B cell (primary cell): ENCODE results near the gene IRX3. TPM values are rescaled to one million over a fixed set of nuclear protein-coding genes. Genes with fewer than 3 reads are reported as not detected.

Experiments used
- ATAC-seq: fragments of 200-7000 bp; cut with Tn5 transposase; one replicate; pipeline ENCODE4 v1.10.0; 2021; ENCODE audit warnings: low read depth, mild to moderate bottlenecking, moderate number of reproducible peaks, moderate library complexity
- CTCF ChIA-PET: fragments of 350-600 bp; sonication (Branson Sonifier 250); formaldehyde crosslinking; loops from one replicate; lab custom pipeline; 2021; ENCODE audit warnings: antibody characterized with exemption, inconsistent platforms; lab: Charles Lee
- POLR2A ChIA-PET: fragments of 350-600 bp; sonication (Branson Sonifier 250); formaldehyde crosslinking; loops from one replicate; lab custom pipeline; 2021; ENCODE audit warnings: antibody characterized with exemption; lab: Charles Lee
- DNase-seq: peaks from one replicate; pipeline ENCODE4 v3.0.0; 2013
- H2AFZ ChIP-seq: 2 replicates; pipeline ENCODE4 v1.6.1; 2012; ENCODE audit warnings: mild to moderate bottlenecking, low read depth, low read length; ENCODE audit not compliant: insufficient read depth, poor library complexity, severe bottlenecking
- H3K27ac ChIP-seq, 2 donors: 1 replicate in 1 of 2; 2 replicates in 1 of 2; pipeline ENCODE4 v1.5.1; 2012 to 2013; ENCODE audit warnings: low read length in 2 of 2, mild to moderate bottlenecking in 2 of 2, moderate library complexity in 1 of 2
- H3K27me3 ChIP-seq, 4 experiments: fragments of 200-600 bp in 1 of 4; sonication (generic) in 1 of 4; replicated peaks in 1 of 4; 1 replicate in 2 of 4; 2 replicates in 2 of 4; pipeline versions ENCODE4 v1.6.1 to v1.7.0; 2013 to 2016; ENCODE audit warnings: low read length in 3 of 4, mild to moderate bottlenecking in 2 of 4, mixed read lengths in 1 of 4, moderate library complexity in 1 of 4; ENCODE audit not compliant: insufficient read depth in 4 of 4, control insufficient read depth in 3 of 4; ENCODE audit errors: control extremely low read depth in 1 of 4
- H3K36me3 ChIP-seq, 2 experiments: replicated peaks in 1 of 2; 1 replicate in 1 of 2; 2 replicates in 1 of 2; pipeline versions ENCODE4 v1.6.1 to v1.7.1; 2013; ENCODE audit warnings: low read length in 1 of 2; ENCODE audit not compliant: insufficient read depth in 2 of 2, control insufficient read depth in 1 of 2; ENCODE audit errors: control extremely low read depth in 1 of 2, extremely low read depth in 1 of 2
- H3K4me1 ChIP-seq, 2 donors: fragments of 200-600 bp in 1 of 2; sonication (generic) in 1 of 2; 1 replicate in 1 of 2; 2 replicates in 1 of 2; pipeline versions ENCODE4 v1.5.1 to v1.6.1; 2013 to 2017; ENCODE audit warnings: low read length in 2 of 2; ENCODE audit not compliant: control insufficient read depth in 2 of 2, insufficient read depth in 2 of 2
- H3K4me2 ChIP-seq: replicated peaks from 2 replicates; pipeline ENCODE3; 2012; ENCODE audit warnings: mild to moderate bottlenecking, low read depth, low read length; ENCODE audit not compliant: poor library complexity, severe bottlenecking
- H3K4me3 ChIP-seq, 5 experiments: fragments of 200-600 bp in 1 of 5; sonication (generic) in 1 of 5; 1 replicate in 3 of 5; 2 replicates in 2 of 5; pipeline versions ENCODE4 v1.5.1 to v1.7.0; 2011 to 2016; ENCODE audit warnings: low read length in 4 of 5, mild to moderate bottlenecking in 4 of 5, low read depth in 2 of 5, control low read depth in 1 of 5, moderate library complexity in 1 of 5; ENCODE audit not compliant: insufficient read depth in 1 of 5; ENCODE audit errors: control extremely low read depth in 1 of 5, extremely low read depth in 1 of 5
- H3K79me2 ChIP-seq: fragments of 200-600 bp; sonication (generic); one replicate; pipeline ENCODE4 v1.6.0; 2016; ENCODE audit warnings: low read length; ENCODE audit not compliant: control insufficient read depth, insufficient read depth
- H3K9ac ChIP-seq: fragments of 200-600 bp; sonication (generic); 2 replicates; pipeline ENCODE4 v1.6.1; 2017; ENCODE audit warnings: mild to moderate bottlenecking, low read length, moderate library complexity
- H3K9me3 ChIP-seq, 3 donors: one replicate each; pipeline versions ENCODE4 v1.6.1 to v1.7.1; 2013; ENCODE audit warnings: low read length in 2 of 3; ENCODE audit not compliant: control insufficient read depth in 2 of 3, insufficient read depth in 1 of 3; ENCODE audit errors: control extremely low read depth in 1 of 3
- H4K20me1 ChIP-seq: 2 replicates; pipeline ENCODE4 v1.6.0; 2012; ENCODE audit warnings: mild to moderate bottlenecking, low read length; ENCODE audit not compliant: insufficient read depth, control insufficient read depth, poor library complexity, severe bottlenecking
- H3K27ac Mint-ChIP-seq: one replicate; pipeline ENCODE4 v1.8.0; 2021; ENCODE audit warnings: mixed read lengths
- H3K27me3 Mint-ChIP-seq: one replicate; pipeline ENCODE4 v1.8.0; 2021; ENCODE audit warnings: mixed read lengths
- H3K4me1 Mint-ChIP-seq: one replicate; pipeline ENCODE4 v1.8.0; 2021; ENCODE audit warnings: mixed read lengths
- H3K4me3 Mint-ChIP-seq: one replicate; pipeline ENCODE4 v1.8.0; 2021; ENCODE audit warnings: mixed read lengths
- H3K9me3 Mint-ChIP-seq: one replicate; pipeline ENCODE4 v1.8.0; 2022; ENCODE audit warnings: mixed read lengths; ENCODE audit not compliant: insufficient read depth
- CTCF ChIP-seq: fragments of 200-600 bp; IDR thresholded peaks from one replicate; pipeline ENCODE4 v1.8.0; 2022; ENCODE audit warnings: antibody characterized with exemption, mild to moderate bottlenecking
- EZH2 ChIP-seq: IDR thresholded peaks from 2 replicates; pipeline ENCODE4 v1.6.1; 2012; ENCODE audit warnings: borderline replicate concordance, low read depth, mild to moderate bottlenecking, moderate library complexity, low read length; ENCODE audit not compliant: insufficient read depth, poor library complexity, severe bottlenecking
- WGBS: methylation state at CpG from one replicate; pipeline ENCODE4 v1.1.5; 2013; ENCODE audit warnings: missing lambda C conversion rate; ENCODE audit not compliant: insufficient coverage; 5-methylcytosine and 5-hydroxymethylcytosine counted together
- intact Hi-C: fragments of 100-400 bp; cut with micrococcal nuclease; formaldehyde crosslinking; loops from one replicate; pipeline ENCODE4 v1.10.0; 2022
- polyA plus RNA-seq: library from polyadenylated mRNA; depleted of rRNA; stranded (reverse); fragments of >200 nt; gene quantifications from 2 replicates; pipeline ENCODE4 v1.2.3, GENCODE V29; 2012
- total RNA-seq, 2 donors: library from RNA; stranded (reverse); fragments of 120-200 nt in 1 of 2; gene quantifications; 1 replicate in 1 of 2; 2 replicates in 1 of 2; pipeline versions ENCODE4 v1.2.3 to v1.2.4, GENCODE V29; 2013 to 2022

Gene IRX3
- total and polyA plus RNA-seq, 2 donors (not counting 1 experiment from before 2014, with no cell fraction given) = not detected

GRCh38 chr16:54269461-54269860 lies 17.1 kb downstream of the IRX3 start:
- DNase-seq (no peak), ATAC-seq (no peak)
- no peak overlapping the region for H3K27ac ChIP-seq
- H3K4me1 ChIP-seq = no peaks in the 10 kb centered on the region
- H4K20me1 ChIP-seq = no peaks in the 10 kb centered on the region
- H3K4me3 ChIP-seq = no peak overlapping the region
- H3K27me3 Mint-ChIP-seq = peaks cover 15% of the 10 kb centered on the region
- ChIA-PET POLR2A (no interaction called here), CTCF (no interaction called here)
- TF ChIP-seq EZH2 (no peak), CTCF (no peak)
- H3K9me3 Mint-ChIP-seq = no peaks in the 10 kb centered on the region
- H3K79me2 ChIP-seq = no peaks in the 10 kb centered on the region
- H2AFZ ChIP-seq = no peak overlapping the region
- H3K27ac Mint-ChIP-seq = no peak overlapping the region
- H3K27me3 ChIP-seq = peaks cover 0 to 3% (median 0%) of the 10 kb centered on the region in 4 experiments
- H3K9me3 ChIP-seq = no peaks in the 10 kb centered on the region
- H3K4me3 Mint-ChIP-seq = no peak overlapping the region
- H3K9ac ChIP-seq = no peak overlapping the region
- no peaks in the 10 kb centered on the region for H3K4me1 Mint-ChIP-seq
- no peak overlapping the region for H3K4me2 ChIP-seq
- no peaks in the 10 kb centered on the region for H3K36me3 ChIP-seq
- intact Hi-C loops = no loop called here

GRCh38 chr16:54268766-54269165 lies 17.8 kb downstream of the IRX3 start:
- Mint-ChIP-seq H3K27ac (no peak overlapping the region), H3K9me3 (no peaks in the 10 kb centered on the region), H3K4me1 (no peaks in the 10 kb centered on the region), H3K4me3 (no peak overlapping the region), H3K27me3 (peaks cover 15% of the 10 kb centered on the region)
- no peaks in the 10 kb centered on the region for H3K36me3 ChIP-seq
- no peaks in the 10 kb centered on the region for H3K79me2 ChIP-seq
- DNase-seq (no peak), ATAC-seq (no peak)
- ChIA-PET POLR2A (no interaction called here), CTCF (no interaction called here)
- TF ChIP-seq CTCF = no peak
- TF ChIP-seq EZH2 = no peak
- peaks cover 0 to 3% (median 0%) of the 10 kb centered on the region in 4 experiments for H3K27me3 ChIP-seq
- H3K4me1 ChIP-seq = no peaks in the 10 kb centered on the region
- WGBS = 50% methylated on average over 3 of the region's 4 CpGs
- H3K9me3 ChIP-seq = no peaks in the 10 kb centered on the region
- H3K4me3 ChIP-seq = no peak overlapping the region
- H2AFZ ChIP-seq = no peak overlapping the region
- no peak overlapping the region for H3K27ac ChIP-seq
- intact Hi-C loops = no loop called here
- H3K9ac ChIP-seq = no peak overlapping the region
- no peak overlapping the region for H3K4me2 ChIP-seq
- no peaks in the 10 kb centered on the region for H4K20me1 ChIP-seq
